GM10248 (cell line): ENCODE data around the gene CHST11.

Experiments used
- CTCF ChIA-PET: fragments of 300-600 bp; sonication (Branson Sonifier 250); formaldehyde crosslinking; extraction: SDS; loops from one replicate; lab custom pipeline; 2021; ENCODE audit warnings: antibody characterized with exemption; lab: Yijun Ruan, JAX
- POLR2A ChIA-PET: fragments of 350-650 bp; sonication (Branson Sonifier 250); formaldehyde crosslinking; extraction: SDS; loops from one replicate; lab custom pipeline; 2020; ENCODE audit warnings: antibody characterized with exemption; lab: Yijun Ruan, JAX
- DNase-seq: peaks from one replicate; pipeline ENCODE4 v3.0.0; 2012; ENCODE audit errors: extremely low spot score
- TF ChIP-seq, protein P1 (sequence below): IDR thresholded peaks from 2 replicates; pipeline ENCODE4 v1.5.1; 2012; ENCODE audit warnings: mild to moderate bottlenecking, low read depth; ENCODE audit errors: extremely low read depth, missing control alignments, control extremely low read depth

Gene CHST11

DNA sequence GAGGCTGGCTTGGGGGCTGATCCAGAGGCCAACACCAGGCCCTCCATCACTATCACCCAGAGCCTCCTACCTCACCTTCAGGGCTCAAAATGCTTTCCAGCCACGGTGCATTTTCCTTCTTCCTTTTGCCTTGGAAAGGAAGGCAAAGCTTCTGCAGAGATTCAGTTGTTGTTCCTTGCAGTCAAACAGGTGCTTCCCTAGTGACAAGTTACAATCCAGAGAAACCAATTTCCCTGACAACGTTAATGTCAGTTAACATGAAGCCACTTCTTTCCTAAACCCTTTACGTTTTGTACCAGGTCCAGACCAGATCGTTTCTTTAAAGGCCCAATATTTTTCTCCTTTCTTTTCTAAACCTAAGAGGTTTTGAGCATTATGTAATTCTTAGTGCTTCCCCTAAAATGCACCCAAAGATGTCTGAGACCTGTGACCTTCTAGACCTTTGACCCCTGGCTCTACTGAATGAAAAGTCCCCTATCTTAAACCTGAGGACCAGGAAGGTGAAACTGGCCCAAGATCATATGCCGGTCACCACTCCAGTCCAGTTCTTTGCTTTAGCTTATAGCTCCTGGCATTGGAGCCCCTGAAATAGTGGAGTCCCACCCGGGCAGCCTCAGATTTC is 289.8 kb downstream of the CHST11 start:
- ChIA-PET CTCF (interaction anchor here (1.2 to 1.4 kb wide), 2 partner anchors 16 to 56 kb away, joined by 3 to 6 read pairs; no protein-coding TSS in a partner anchor), POLR2A (no interaction called here)
- DNase-seq = no peak
- TF ChIP-seq, protein P1, sequence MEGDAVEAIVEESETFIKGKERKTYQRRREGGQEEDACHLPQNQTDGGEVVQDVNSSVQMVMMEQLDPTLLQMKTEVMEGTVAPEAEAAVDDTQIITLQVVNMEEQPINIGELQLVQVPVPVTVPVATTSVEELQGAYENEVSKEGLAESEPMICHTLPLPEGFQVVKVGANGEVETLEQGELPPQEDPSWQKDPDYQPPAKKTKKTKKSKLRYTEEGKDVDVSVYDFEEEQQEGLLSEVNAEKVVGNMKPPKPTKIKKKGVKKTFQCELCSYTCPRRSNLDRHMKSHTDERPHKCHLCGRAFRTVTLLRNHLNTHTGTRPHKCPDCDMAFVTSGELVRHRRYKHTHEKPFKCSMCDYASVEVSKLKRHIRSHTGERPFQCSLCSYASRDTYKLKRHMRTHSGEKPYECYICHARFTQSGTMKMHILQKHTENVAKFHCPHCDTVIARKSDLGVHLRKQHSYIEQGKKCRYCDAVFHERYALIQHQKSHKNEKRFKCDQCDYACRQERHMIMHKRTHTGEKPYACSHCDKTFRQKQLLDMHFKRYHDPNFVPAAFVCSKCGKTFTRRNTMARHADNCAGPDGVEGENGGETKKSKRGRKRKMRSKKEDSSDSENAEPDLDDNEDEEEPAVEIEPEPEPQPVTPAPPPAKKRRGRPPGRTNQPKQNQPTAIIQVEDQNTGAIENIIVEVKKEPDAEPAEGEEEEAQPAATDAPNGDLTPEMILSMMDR = no peak

DNA sequence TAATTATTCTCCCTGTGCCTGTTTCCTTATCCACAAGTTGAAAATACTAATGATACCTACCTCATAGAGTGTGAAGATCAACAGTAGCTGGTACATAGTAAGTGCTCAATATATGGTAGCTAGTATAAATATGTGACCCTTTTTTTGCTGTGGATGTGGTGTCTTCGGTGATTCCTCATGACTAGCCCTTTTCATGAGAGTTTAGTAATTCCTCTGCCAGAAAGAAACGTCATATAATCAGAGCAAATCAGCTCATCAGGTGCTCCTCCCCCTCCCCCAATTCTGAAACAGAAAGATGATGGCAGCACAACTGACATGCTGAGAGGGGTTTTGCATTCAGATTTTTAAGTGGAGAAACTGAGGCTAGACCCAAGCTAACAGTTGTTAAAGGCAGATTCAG is 290.6 kb downstream of the CHST11 start:
- DNase-seq = no peak
- CTCF ChIA-PET = interaction anchor here (1.2 to 1.4 kb wide), 2 partner anchors 15 to 56 kb away, joined by 3 to 6 read pairs; no protein-coding TSS in a partner anchor
- POLR2A ChIA-PET = no interaction called here
- TF ChIP-seq, protein P1 = no peak

DNA sequence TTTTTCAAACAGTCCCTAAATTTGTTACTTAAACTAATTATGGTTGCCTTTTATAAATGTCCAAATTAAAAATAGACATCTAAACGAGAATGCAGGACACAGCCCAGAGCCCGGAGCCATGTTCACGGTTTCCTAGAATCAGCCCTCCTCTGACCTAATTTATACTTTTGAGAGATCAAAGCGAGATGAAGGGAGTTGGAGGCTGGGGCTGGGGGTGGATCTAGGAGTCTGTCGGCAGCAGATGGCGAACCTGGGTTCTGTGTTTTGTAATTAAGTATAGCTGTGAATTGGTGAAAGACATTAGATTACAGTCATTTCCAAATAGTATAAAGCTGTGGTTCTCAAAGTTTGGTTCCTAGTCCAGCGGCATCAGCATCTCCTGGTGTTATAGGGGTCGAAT is 291.2 kb downstream of the CHST11 start:
- ChIA-PET POLR2A (no interaction called here), CTCF (interaction anchor here (1.2 to 1.4 kb wide), 2 partner anchors 14 to 55 kb away, joined by 3 to 6 read pairs; no protein-coding TSS in a partner anchor)
- no peak for DNase-seq
- TF ChIP-seq, protein P1 = no peak

DNA sequence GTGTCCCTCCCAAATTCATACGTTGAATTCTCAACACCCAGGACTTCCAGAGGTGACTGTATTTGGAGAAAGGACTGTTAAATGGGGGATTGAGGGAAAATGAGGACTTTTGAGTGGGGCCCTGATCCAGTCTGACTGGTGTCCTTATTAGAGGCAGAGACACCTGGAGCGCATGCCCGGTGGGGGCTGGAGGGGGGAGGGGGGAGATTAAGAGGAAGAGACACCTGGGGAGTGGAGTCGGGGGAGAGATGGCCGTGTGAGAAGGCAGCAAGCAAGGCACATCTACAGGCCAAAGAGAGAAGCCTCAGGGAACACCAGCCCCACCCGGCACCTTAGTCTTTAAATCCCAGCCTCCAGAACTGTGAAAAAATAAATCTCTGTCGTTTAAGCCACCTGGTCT is 291.6 kb downstream of the CHST11 start:
- DNase-seq = no peak
- CTCF ChIA-PET = no interaction called here
- TF ChIP-seq, protein P1 = no peak
- POLR2A ChIA-PET = no interaction called here

DNA sequence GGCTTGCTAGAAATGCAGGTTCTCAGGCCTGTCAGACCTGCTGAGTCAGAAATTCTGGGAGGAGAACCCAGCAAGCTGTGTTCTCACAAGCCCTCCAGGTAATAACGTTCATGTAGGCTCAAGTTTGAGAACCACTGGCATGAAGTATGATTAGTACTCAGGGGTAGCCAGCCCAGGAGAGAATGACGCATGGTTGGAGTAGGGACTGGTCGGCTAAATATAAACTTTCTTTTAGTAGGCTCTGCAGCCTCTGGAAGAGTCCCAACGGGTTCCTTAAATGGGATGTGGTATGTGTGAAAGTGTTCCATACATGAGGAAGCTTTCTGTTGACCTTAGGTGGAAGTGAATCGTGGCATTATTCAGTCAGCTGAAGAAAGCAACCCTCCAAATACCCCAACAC is 292.0 kb downstream of the CHST11 start:
- no peak for DNase-seq
- ChIA-PET POLR2A (no interaction called here), CTCF (interaction anchor here (1.0 to 1.6 kb wide), 3 partner anchors 14 to 324 kb away, joined by 3 to 6 read pairs (median 3); no protein-coding TSS in a partner anchor)
- TF ChIP-seq, protein P1 = no peak

DNA sequence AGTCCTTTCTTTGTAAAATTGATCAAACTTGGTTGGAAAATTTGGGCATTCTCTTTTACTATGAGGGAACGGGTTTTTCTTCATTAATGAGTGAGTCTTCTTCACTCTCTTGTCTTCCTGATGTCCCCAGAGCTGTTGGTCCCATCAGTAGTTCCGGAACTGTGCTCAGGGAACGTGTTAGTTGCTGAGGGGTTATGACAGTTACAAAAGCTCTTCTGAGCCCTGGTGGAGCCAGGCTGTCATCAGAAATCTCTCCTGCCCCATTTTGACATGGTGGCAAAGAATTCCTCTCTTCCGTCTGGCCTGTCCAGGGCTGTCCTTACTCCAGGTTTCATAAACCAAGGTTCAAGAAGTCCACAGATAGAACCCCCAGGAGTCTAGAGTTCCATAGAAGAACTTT is 292.8 kb downstream of the CHST11 start:
- no peak for DNase-seq
- ChIA-PET POLR2A (no interaction called here), CTCF (interaction anchor here (1.0 to 1.6 kb wide), 7 partner anchors 8 to 368 kb away, joined by 3 to 6 read pairs (median 3); no protein-coding TSS in a partner anchor)
- TF ChIP-seq, protein P1 = no peak
